ENCODE data around the gene NXN. TPM values are rescaled to one million over a fixed set of nuclear protein-coding genes. Genes with fewer than 3 reads are reported as not detected.

NXN gene
- total RNA-seq, 6 experiments from 2014 or later, result 2.7 to 9.5 (median 8.0) TPM

GRCh38 chr17:902463-902862 lies 77.1 kb downstream of the NXN start:
- DNase-seq (no peak), ATAC-seq (no peak)
- TF ChIP-seq POLR2A (IDR thresholded peaks at IDR 0.05) (no peak), CTCF (IDR thresholded peaks at IDR 0.05) (no peak)
- H3K27me3 ChIP-seq, result no peaks in the 10 kb centered on the region
- H3K27ac ChIP-seq, result no peak overlapping the region
- no peak overlapping the region for H3K4me3 ChIP-seq
- no peaks in the 10 kb centered on the region for H3K9me3 ChIP-seq
- no peaks in the 10 kb centered on the region for H3K36me3 ChIP-seq
- H3K4me1 ChIP-seq, result peaks cover 0 to 2% (median 0%) of the 10 kb centered on the region in 4 donors
- intact Hi-C loops (cut with DNase I), result no loop called here
- 69% methylated on average over 5 of the region's 8 CpGs for WGBS (ENCODE audit: insufficient coverage, low coverage, low lambda C conversion rate, missing lambda C conversion rate)

- peak overlapping the region; percentile 50 to 66 (median 52) for H3K27ac ChIP-seq
- H3K27me3 ChIP-seq, result no peaks in the 10 kb centered on the region
- DNase-seq (no peak), ATAC-seq (no peak)
- no peaks in the 10 kb centered on the region for H3K36me3 ChIP-seq
- intact Hi-C loops (cut with DNase I), result no loop called here
- TF ChIP-seq CTCF (IDR thresholded peaks at IDR 0.05) (no peak), POLR2A (IDR thresholded peaks at IDR 0.05) (no peak)
- no peaks in the 10 kb centered on the region for H3K4me1 ChIP-seq
- H3K9me3 ChIP-seq, result no peaks in the 10 kb centered on the region
- no peak overlapping the region for H3K4me3 ChIP-seq
- 89% methylated on average over 13 of the region's 21 CpGs for WGBS (ENCODE audit: insufficient coverage, low coverage, low lambda C conversion rate, missing lambda C conversion rate)
Observed at GRCh38 chr17:901964-902363, 77.6 kb downstream of the NXN start.

GRCh38 chr17:901191-901950 lies 78.2 kb downstream of the NXN start:
- TF ChIP-seq CTCF (IDR thresholded peaks at IDR 0.05) (no peak), POLR2A (IDR thresholded peaks at IDR 0.05) (no peak)
- WGBS (ENCODE audit: insufficient coverage, low coverage, low lambda C conversion rate, missing lambda C conversion rate), result 70% methylated on average over 10 of the region's 18 CpGs
- Histone ChIP-seq H3K4me1 (no peaks in the 10 kb centered on the region), H3K36me3 (no peaks in the 10 kb centered on the region), H3K9me3 (no peaks in the 10 kb centered on the region), H3K4me3 (no peak overlapping the region), H3K27me3 (no peaks in the 10 kb centered on the region), H3K27ac (peak overlapping the region; percentile 50 to 66 (median 52))
- intact Hi-C loops (cut with DNase I), result no loop called here
- ATAC-seq (peak; percentile 85 to 91 (median 90)), DNase-seq (peak in 2 of 3 donors; percentile 40 to 63)

- no peak overlapping the region for H3K27ac ChIP-seq
- H3K27me3 ChIP-seq, result no peaks in the 10 kb centered on the region
- H3K36me3 ChIP-seq, result no peaks in the 10 kb centered on the region
- DNase-seq, result no peak
- H3K9me3 ChIP-seq, result no peaks in the 10 kb centered on the region
- intact Hi-C loops (cut with DNase I), result no loop called here
- no peak overlapping the region for H3K4me3 ChIP-seq
- no peak for ATAC-seq
- no peak for TF ChIP-seq CTCF (IDR thresholded peaks at IDR 0.05)
- TF ChIP-seq POLR2A (IDR thresholded peaks at IDR 0.05), result no peak
- no peaks in the 10 kb centered on the region for H3K4me1 ChIP-seq
- WGBS (ENCODE audit: insufficient coverage, low coverage, low lambda C conversion rate, missing lambda C conversion rate), result 48% methylated on average over 5 of the region's 5 CpGs
Observed at GRCh38 chr17:900336-900934, 79.1 kb downstream of the NXN start.
